KMS-11 (cell line): Measurements from ENCODE around the gene CTNNA1.

Source experiments
- H2AFZ ChIP-seq: fragments of 200-600 bp; sonication (generic); 2 replicates; pipeline ENCODE4 v1.6.1; 2016; ENCODE audit warnings: antibody characterized with exemption, mixed run types, low read depth
- H3K27ac ChIP-seq: fragments of 200-600 bp; sonication (generic); 2 replicates; pipeline ENCODE4 v1.6.1; 2016; ENCODE audit warnings: mild to moderate bottlenecking, mixed run types
- H3K27me3 ChIP-seq: fragments of 200-600 bp; sonication (generic); 2 replicates; pipeline ENCODE4 v1.6.1; 2017; ENCODE audit warnings: mild to moderate bottlenecking, low read depth, mixed run types, moderate library complexity; ENCODE audit not compliant: insufficient read depth
- H3K36me3 ChIP-seq: fragments of 200-600 bp; sonication (generic); 2 replicates; pipeline ENCODE4 v1.6.1; 2017; ENCODE audit warnings: mild to moderate bottlenecking, mixed run types; ENCODE audit not compliant: insufficient read depth
- H3K4me1 ChIP-seq: fragments of 200-600 bp; sonication (generic); 2 replicates; pipeline ENCODE4 v1.6.1; 2016; ENCODE audit warnings: mild to moderate bottlenecking, low read depth, mixed run types; ENCODE audit not compliant: poor library complexity, severe bottlenecking
- H3K4me2 ChIP-seq: fragments of 200-600 bp; sonication (generic); 2 replicates; pipeline ENCODE4 v1.7.0; 2016; ENCODE audit warnings: mild to moderate bottlenecking, mixed run types
- H3K4me3 ChIP-seq: fragments of 200-600 bp; sonication (generic); IDR thresholded peaks from 2 replicates; pipeline ENCODE4 v1.6.1; 2017; ENCODE audit warnings: low read depth, low read length, mixed read lengths; ENCODE audit not compliant: insufficient read depth
- H3K79me2 ChIP-seq: fragments of 200-600 bp; sonication (generic); 2 replicates; pipeline ENCODE4 v1.6.1; 2016; ENCODE audit warnings: low read depth, mixed run types; ENCODE audit not compliant: insufficient read depth
- H3K9ac ChIP-seq: fragments of 200-600 bp; sonication (generic); 2 replicates; pipeline ENCODE4 v1.6.1; 2016; ENCODE audit warnings: mild to moderate bottlenecking, mixed run types
- H4K20me1 ChIP-seq: fragments of 200-600 bp; sonication (generic); 2 replicates; pipeline ENCODE4 v1.6.1; 2016; ENCODE audit warnings: mild to moderate bottlenecking, mixed run types; ENCODE audit not compliant: insufficient read depth
- CTCF ChIP-seq: fragments of 200-600 bp; sonication (generic); conservative IDR thresholded peaks from 2 replicates; pipeline ENCODE4 v1.6.1; 2017; ENCODE audit warnings: low read depth, mild to moderate bottlenecking, antibody characterized with exemption, low read length, moderate library complexity, mixed read lengths

Gene CTNNA1

GRCh38 chr5:138981586-138981985, 228.4 kb downstream of the CTNNA1 start:
- no peak overlapping the region for H3K4me3 ChIP-seq
- H3K4me2 ChIP-seq: no peak overlapping the region
- H3K27ac ChIP-seq: no peak overlapping the region
- no peak for TF ChIP-seq CTCF
- no peaks in the 10 kb centered on the region for H3K79me2 ChIP-seq
- no peaks in the 10 kb centered on the region for H3K4me1 ChIP-seq
- H4K20me1 ChIP-seq: no peaks in the 10 kb centered on the region
- H3K27me3 ChIP-seq: no peaks in the 10 kb centered on the region
- no peak overlapping the region for H2AFZ ChIP-seq
- H3K9ac ChIP-seq: no peak overlapping the region
- H3K36me3 ChIP-seq: no peaks in the 10 kb centered on the region

GRCh38 chr5:138983984-138984383, 230.8 kb downstream of the CTNNA1 start:
- no peak overlapping the region for H2AFZ ChIP-seq
- no peaks in the 10 kb centered on the region for H3K27me3 ChIP-seq
- no peak overlapping the region for H3K4me3 ChIP-seq
- H3K36me3 ChIP-seq: no peaks in the 10 kb centered on the region
- H3K4me1 ChIP-seq: no peaks in the 10 kb centered on the region
- H3K79me2 ChIP-seq: no peaks in the 10 kb centered on the region
- no peak overlapping the region for H3K4me2 ChIP-seq
- H4K20me1 ChIP-seq: no peaks in the 10 kb centered on the region
- TF ChIP-seq CTCF: no peak
- H3K9ac ChIP-seq: no peak overlapping the region
- no peak overlapping the region for H3K27ac ChIP-seq
